ENCODE data around the gene KIF2A.

- TF ChIP-seq ZNF768 (tag by site-specific recombination; IDR thresholded peaks at IDR 0.05): no peak
- TF ChIP-seq CTCF (tag by site-specific recombination; IDR thresholded peaks at IDR 0.05): no peak
- TF ChIP-seq ZNF335 (tag by site-specific recombination; conservative IDR thresholded peaks at IDR 0.05): no peak
- TF ChIP-seq ZNF302 (tag by site-specific recombination; IDR thresholded peaks at IDR 0.05; ENCODE audit: low read depth): no peak
- TF ChIP-seq ZBTB6 (tag by site-specific recombination; IDR thresholded peaks at IDR 0.05): no peak
- TF ChIP-seq PATZ1 (tag by site-specific recombination; IDR thresholded peaks at IDR 0.05): no peak
- no peak for TF ChIP-seq ZNF707 (tag by site-specific recombination; IDR thresholded peaks at IDR 0.05)
- TF ChIP-seq ZNF274 (IDR thresholded peaks at IDR 0.05; ENCODE audit: low read length): no peak
- no peak for TF ChIP-seq ZNF274 (tag by site-specific recombination; IDR thresholded peaks at IDR 0.05; ENCODE audit: borderline replicate concordance)
- no peak for TF ChIP-seq ZNF416 (tag by site-specific recombination; IDR thresholded peaks at IDR 0.05)
Measured at GRCh38 chr5:62413711-62414110, 107.7 kb downstream of the KIF2A start.
